Lower leg skin (tissue), 4 donors: ENCODE measurements around the gene HSPH1. TPM values are rescaled to one million over a fixed set of nuclear protein-coding genes. Genes with fewer than 3 reads are reported as not detected.

Experiments
- DNase-seq, 2 donors: peaks; one replicate each; pipeline ENCODE4 v3.0.0-alpha.2; 2019; ENCODE audit warnings: low spot score in 2 of 2
- H3K4me3 ChIP-seq: fragments of 200-600 bp; sonication (generic); 2 replicates; pipeline ENCODE4 v1.5.1; 2017; ENCODE audit warnings: mild to moderate bottlenecking, low read depth; ENCODE audit not compliant: poor library complexity, severe bottlenecking
- CTCF ChIP-seq, 3 donors: fragments of 450-650 bp; IDR thresholded peaks; one replicate each; pipeline ENCODE4 v1.5.1; 2016; ENCODE audit warnings: antibody characterized with exemption in 3 of 3, mild to moderate bottlenecking in 3 of 3, moderate library complexity in 2 of 3
- POLR2A ChIP-seq, 2 donors: fragments of 450-650 bp; IDR thresholded peaks; one replicate each; pipeline ENCODE4 v1.6.1; 2016 to 2017; ENCODE audit warnings: antibody characterized with exemption in 2 of 2, mild to moderate bottlenecking in 1 of 2, moderate library complexity in 1 of 2
- WGBS, 2 donors: methylation state at CpG; one replicate each; pipeline ENCODE4 v1.1.5; 2018; 5-methylcytosine and 5-hydroxymethylcytosine counted together
- intact Hi-C: fragments of 100-400 bp; cut with DNase I; formaldehyde crosslinking; loops from one replicate; pipeline ENCODE4 v1.15.0; 2023; ENCODE audit warnings: low total_unique reads
- total RNA-seq, 4 donors: library from RNA; depleted of rRNA; stranded (reverse); fragments of >200 nt; gene quantifications; one replicate each; pipeline ENCODE4 v1.1.0, GENCODE V29; 2016

HSPH1 gene
- 10 to 100 TPM; 21.6 to 29.3 (median 24.9) TPM for total RNA-seq

GRCh38 chr13:31161557-31162150 lies at the start of gene HSPH1:
Gene HSPH1, minus strand, starts transcription at chr13:31161904. Its CDS starts 322 bp downstream, at chr13:31161582.
- peak; percentile 99 to 100 for DNase-seq
- intact Hi-C loops: no loop called here
- WGBS, 2 donors: 1% methylated on average over 29 to 54 of the region's 54 CpGs
- H3K4me3 ChIP-seq: peak within 1 kb of the TSS; percentile 95
- TF ChIP-seq CTCF (IDR thresholded peaks at IDR 0.05) (no peak), POLR2A (IDR thresholded peaks at IDR 0.05) (no peak)

- TF ChIP-seq POLR2A (IDR thresholded peaks at IDR 0.05) (no peak), CTCF (IDR thresholded peaks at IDR 0.05) (no peak)
- 8 to 14% methylated on average over 4 of the region's 4 CpGs for WGBS, 2 donors
- DNase-seq: no peak
- H3K4me3 ChIP-seq: no peak overlapping the region
- intact Hi-C loops: no loop called here
Measured at GRCh38 chr13:31209841-31210210, 48.1 kb upstream of the HSPH1 start.

GRCh38 chr13:31209172-31209840 lies 47.6 kb upstream of the HSPH1 start:
- peak in 1 of 2 donors; percentile 25 for DNase-seq
- no peak for TF ChIP-seq POLR2A (IDR thresholded peaks at IDR 0.05)
- 13 to 22% methylated on average over 7 to 8 of the region's 8 CpGs for WGBS, 2 donors
- intact Hi-C loops: no loop called here
- no peak overlapping the region for H3K4me3 ChIP-seq

GRCh38 chr13:31208559-31209122 lies 46.9 kb upstream of the HSPH1 start:
- TF ChIP-seq POLR2A (IDR thresholded peaks at IDR 0.05): no peak
- no peak for TF ChIP-seq CTCF (IDR thresholded peaks at IDR 0.05)
- WGBS, 2 donors: 41 to 50% methylated on average over 12 of the region's 12 CpGs
- no peak overlapping the region for H3K4me3 ChIP-seq
- intact Hi-C loops: no loop called here
- no peak for DNase-seq

- 46 to 50% methylated on average over 15 of the region's 15 CpGs for WGBS, 2 donors
- TF ChIP-seq POLR2A (IDR thresholded peaks at IDR 0.05): no peak
- TF ChIP-seq CTCF (IDR thresholded peaks at IDR 0.05): no peak
- DNase-seq: no peak
- intact Hi-C loops: no loop called here
- no peak overlapping the region for H3K4me3 ChIP-seq
Measured at GRCh38 chr13:31207661-31208552, 46.2 kb upstream of the HSPH1 start.

- no peak for DNase-seq
- TF ChIP-seq CTCF (IDR thresholded peaks at IDR 0.05) (no peak), POLR2A (IDR thresholded peaks at IDR 0.05) (no peak)
- intact Hi-C loops: no loop called here
Measured at GRCh38 chr13:31204592-31204991, 42.9 kb upstream of the HSPH1 start.

More at GRCh38 chr13:31204592-31204991, 42.9 kb upstream of the HSPH1 start:
- H3K4me3 ChIP-seq: no peak overlapping the region
- 73 to 79% methylated on average over 1 of the region's 1 CpG for WGBS, 2 donors
